Keratinocyte (primary cell): Measurements from ENCODE around the gene RENBP.

Experiments
- EZH2 ChIP-seq: IDR thresholded peaks from one replicate; pipeline ENCODE4 v1.6.1; 2012; ENCODE audit warnings: inconsistent platforms, mild to moderate bottlenecking, low read length, moderate library complexity
- TF ChIP-seq, protein P1 (sequence below), 3 experiments: IDR thresholded peaks in 1 of 3; conservative IDR thresholded peaks in 1 of 3; optimal IDR thresholded peaks in 1 of 3; 2 replicates in 2 of 3; 3 replicates in 1 of 3; pipeline versions ENCODE3 to v1.5.1; 2011; ENCODE audit warnings: low read length in 3 of 3, mild to moderate bottlenecking in 3 of 3, moderate library complexity in 2 of 3, control low read depth in 1 of 3, inconsistent platforms in 1 of 3; ENCODE audit not compliant: insufficient read depth in 2 of 3; ENCODE audit errors: extremely low read depth in 1 of 3

DNA sequence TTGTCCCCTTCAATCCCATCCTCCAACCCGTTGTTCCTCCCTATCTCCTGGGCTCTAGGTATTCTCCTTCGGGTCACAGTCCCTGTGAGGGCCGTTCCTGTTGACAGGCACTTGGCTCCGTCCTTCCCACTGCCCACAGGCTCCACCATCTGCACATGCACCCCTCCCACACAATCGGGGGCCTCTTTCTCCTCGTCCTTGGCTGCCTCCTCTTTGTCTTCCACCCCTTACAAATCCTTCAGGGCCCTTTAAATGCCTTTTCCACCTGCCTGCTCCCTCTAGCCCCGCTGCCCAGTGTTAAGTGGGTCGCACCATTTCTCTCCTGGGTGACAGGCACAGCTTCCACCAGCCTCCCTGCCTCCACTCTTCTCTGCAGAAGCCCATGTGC, 42.7 kb downstream of the RENBP start:
- TF ChIP-seq, protein P1, sequence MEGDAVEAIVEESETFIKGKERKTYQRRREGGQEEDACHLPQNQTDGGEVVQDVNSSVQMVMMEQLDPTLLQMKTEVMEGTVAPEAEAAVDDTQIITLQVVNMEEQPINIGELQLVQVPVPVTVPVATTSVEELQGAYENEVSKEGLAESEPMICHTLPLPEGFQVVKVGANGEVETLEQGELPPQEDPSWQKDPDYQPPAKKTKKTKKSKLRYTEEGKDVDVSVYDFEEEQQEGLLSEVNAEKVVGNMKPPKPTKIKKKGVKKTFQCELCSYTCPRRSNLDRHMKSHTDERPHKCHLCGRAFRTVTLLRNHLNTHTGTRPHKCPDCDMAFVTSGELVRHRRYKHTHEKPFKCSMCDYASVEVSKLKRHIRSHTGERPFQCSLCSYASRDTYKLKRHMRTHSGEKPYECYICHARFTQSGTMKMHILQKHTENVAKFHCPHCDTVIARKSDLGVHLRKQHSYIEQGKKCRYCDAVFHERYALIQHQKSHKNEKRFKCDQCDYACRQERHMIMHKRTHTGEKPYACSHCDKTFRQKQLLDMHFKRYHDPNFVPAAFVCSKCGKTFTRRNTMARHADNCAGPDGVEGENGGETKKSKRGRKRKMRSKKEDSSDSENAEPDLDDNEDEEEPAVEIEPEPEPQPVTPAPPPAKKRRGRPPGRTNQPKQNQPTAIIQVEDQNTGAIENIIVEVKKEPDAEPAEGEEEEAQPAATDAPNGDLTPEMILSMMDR (optimal IDR thresholded peaks at IDR 0.05 in 1 of 3, IDR thresholded peaks at IDR 0.05 in 1 of 3, conservative IDR thresholded peaks at IDR 0.05 in 1 of 3; ENCODE audit: extremely low read depth in 1 of 3, insufficient read depth in 2 of 3, low read length in 3 of 3) = no peak
- no peak for TF ChIP-seq EZH2
